AG04450 (cell line): ENCODE results near the gene PAPOLG. TPM values are rescaled to one million over a fixed set of nuclear protein-coding genes. Genes with fewer than 3 reads are reported as not detected.

Source experiments
- CTCF ChIA-PET: fragments of 300-600, 350-600 bp; formaldehyde crosslinking; extraction: SDS; loops from one replicate; lab custom pipeline; 2022; ENCODE audit warnings: antibody characterized with exemption, inconsistent platforms; lab: Charles Lee
- POLR2A ChIA-PET: fragments of 350-600 bp; formaldehyde crosslinking; extraction: SDS; loops from one replicate; lab custom pipeline; 2021; ENCODE audit warnings: antibody characterized with exemption, inconsistent platforms; lab: Yijun Ruan, JAX
- DNase-seq: peaks from one replicate; pipeline ENCODE4 v3.0.0-alpha.2; 2011; ENCODE audit warnings: low read depth, low spot score
- H3K27ac ChIP-seq: one replicate; pipeline ENCODE4 v1.5.1; 2012; ENCODE audit warnings: low read depth, low read length, control low read depth
- H3K27me3 ChIP-seq: one replicate; pipeline ENCODE4 v1.6.0; 2012; ENCODE audit warnings: low read length; ENCODE audit not compliant: control insufficient read depth, insufficient read depth
- H3K4me3 ChIP-seq: 2 replicates; pipeline ENCODE4 v1.5.1; 2011; ENCODE audit warnings: mild to moderate bottlenecking, low read depth, low read length, control low read depth
- H3K9me3 ChIP-seq: 2 replicates; pipeline ENCODE4 v1.5.1; 2012; ENCODE audit warnings: low read length; ENCODE audit not compliant: control insufficient read depth, insufficient read depth
- CTCF ChIP-seq: IDR thresholded peaks from 2 replicates; pipeline ENCODE4 v1.5.1; 2011; ENCODE audit warnings: low read depth, low read length, control low read depth, inconsistent platforms
- polyA plus RNA-seq: library from polyadenylated mRNA; depleted of rRNA; stranded (reverse); fragments of >200 nt; gene quantifications from 2 replicates; pipeline ENCODE4 v1.2.3, GENCODE V29; 2011

Gene PAPOLG
- polyA plus RNA-seq, 1 experiment = 15.3 TPM

GRCh38 chr2:60766283-60766682 is 10.2 kb downstream of the PAPOLG start:
- Histone ChIP-seq H3K4me3 (no peak overlapping the region), H3K9me3 (no peaks in the 10 kb centered on the region), H3K27ac (no peak overlapping the region), H3K27me3 (no peaks in the 10 kb centered on the region)
- ChIA-PET POLR2A (no interaction called here), CTCF (interaction anchor here (0.6 to 1.0 kb wide), 3 partner anchors 123 to 1461 kb away, joined by 3 to 6 read pairs (median 3); no protein-coding TSS in a partner anchor)
- DNase-seq = no peak
- no peak for TF ChIP-seq CTCF

- ChIA-PET CTCF (no interaction called here), POLR2A (no interaction called here)
- TF ChIP-seq CTCF = no peak
- H3K27ac ChIP-seq = no peak overlapping the region
- no peak overlapping the region for H3K4me3 ChIP-seq
- no peak for DNase-seq
- H3K27me3 ChIP-seq = no peaks in the 10 kb centered on the region
- no peaks in the 10 kb centered on the region for H3K9me3 ChIP-seq
Measured at GRCh38 chr2:60771508-60771907, 15.4 kb downstream of the PAPOLG start.

GRCh38 chr2:60775048-60775639 is 19.1 kb downstream of the PAPOLG start:
- ChIA-PET CTCF (no interaction called here), POLR2A (no interaction called here)
- TF ChIP-seq CTCF = no peak
- Histone ChIP-seq H3K4me3 (no peak overlapping the region), H3K27ac (no peak overlapping the region), H3K27me3 (no peaks in the 10 kb centered on the region), H3K9me3 (no peaks in the 10 kb centered on the region)
- DNase-seq = no peak

- no peak for DNase-seq
- ChIA-PET CTCF (no interaction called here), POLR2A (no interaction called here)
- Histone ChIP-seq H3K27ac (no peak overlapping the region), H3K4me3 (no peak overlapping the region), H3K9me3 (no peaks in the 10 kb centered on the region), H3K27me3 (no peaks in the 10 kb centered on the region)
- no peak for TF ChIP-seq CTCF
Measured at GRCh38 chr2:60778352-60778751, 22.3 kb downstream of the PAPOLG start.

DNA sequence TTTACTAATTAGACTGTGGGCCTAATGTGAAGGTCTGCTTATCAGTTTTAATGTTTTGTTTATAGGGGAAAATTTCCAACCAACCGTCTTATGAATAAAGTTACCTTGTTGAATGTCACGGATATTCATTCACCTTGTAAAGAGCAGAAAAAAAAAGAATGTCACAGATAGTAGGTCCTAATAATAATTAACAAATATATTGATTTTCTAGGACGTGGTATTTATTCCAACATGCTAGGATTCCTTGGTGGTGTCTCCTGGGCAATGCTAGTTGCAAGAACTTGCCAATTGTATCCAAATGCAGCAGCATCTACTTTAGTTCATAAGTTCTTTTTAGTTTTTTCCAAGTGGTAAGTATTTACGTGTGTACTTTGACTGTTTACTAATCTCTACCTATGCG is 23.4 kb downstream of the PAPOLG start:
- Histone ChIP-seq H3K4me3 (no peak overlapping the region), H3K27ac (no peak overlapping the region), H3K27me3 (no peaks in the 10 kb centered on the region), H3K9me3 (no peaks in the 10 kb centered on the region)
- ChIA-PET CTCF (interaction anchor here (0.8 kb wide), 1 partner anchor 220 kb away, joined by 3 read pairs; no protein-coding TSS in a partner anchor), POLR2A (no interaction called here)
- DNase-seq = no peak
- no peak for TF ChIP-seq CTCF
